Measurements from ENCODE around the gene SNX8. TPM values are rescaled to one million over a fixed set of nuclear protein-coding genes. Genes with fewer than 3 reads are reported as not detected.

SNX8 gene
- total and polyA plus RNA-seq, 2 of the 8 experiments (the other 6 are each of a cell fraction or from before 2014, with no cell fraction given), result 46.2 to 70.8 TPM

DNA sequence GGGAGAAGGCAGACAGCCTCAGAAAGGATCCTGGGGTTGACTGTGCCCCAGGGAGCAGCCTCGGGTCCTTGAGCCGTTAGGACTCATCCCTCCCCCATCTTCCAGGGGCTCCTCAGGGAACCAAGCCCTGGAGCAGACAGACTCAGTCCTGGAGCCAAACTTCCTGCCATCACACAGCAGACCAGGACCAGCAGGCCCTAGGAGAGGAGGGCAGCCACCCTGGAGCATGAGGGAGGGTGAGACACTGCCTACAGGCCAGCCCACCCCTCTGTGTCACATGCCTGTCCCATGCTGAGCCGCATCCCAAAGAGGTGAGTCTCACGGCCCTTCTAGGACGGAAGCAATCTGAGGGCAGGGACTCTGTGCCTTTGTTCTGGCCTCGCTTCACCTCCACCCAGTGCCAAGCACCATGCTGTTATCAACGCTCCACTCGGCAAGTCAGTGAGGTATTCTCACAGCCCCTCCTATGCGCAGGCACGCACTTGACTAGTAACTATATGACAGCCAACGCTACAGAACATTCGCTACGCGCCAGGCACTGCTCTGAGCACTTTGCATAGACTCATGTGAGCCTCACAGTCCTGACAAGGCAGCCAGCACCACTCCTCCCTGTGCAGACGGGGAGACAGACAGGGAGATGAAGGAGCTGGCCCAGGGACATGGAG, 100.6 kb downstream of the SNX8 start:
- no peaks in the 10 kb centered on the region; the same call in 1 of the 2 replicates for H3K79me1 ChIP-seq (ENCODE audit: low read depth, low read length)
- peaks cover 18 to 58% (median 48%) of the 10 kb centered on the region in 4 experiments; a peak in 7 of 8 replicates for H3K36me3 ChIP-seq (ENCODE audit: control insufficient read depth in 2 of 4, insufficient read depth in 4 of 4, low read length in 3 of 4)
- no peaks in the 10 kb centered on the region for H3K79me2 ChIP-seq (ENCODE audit: control insufficient read depth in 1 of 2, insufficient read depth in 2 of 2, low read length in 2 of 2)
- no peak overlapping the region for H3K56ac ChIP-seq (replicated peaks; ENCODE audit: insufficient read length, low read depth, low read length)
- no peak overlapping the region for H3K4me3 ChIP-seq (ENCODE audit: extremely low read depth in 1 of 4, insufficient read depth in 2 of 4, low read depth in 3 of 4, low read length in 4 of 4)
- H3K27me3 ChIP-seq (replicated peaks in 1 of 4; ENCODE audit: control insufficient read depth in 3 of 4, extremely low read depth in 1 of 4, insufficient read depth in 3 of 4, low read length in 3 of 4), result no peaks in the 10 kb centered on the region
- H2BK15ac ChIP-seq (ENCODE audit: low read length), result no peak overlapping the region
- H2AK5ac ChIP-seq (ENCODE audit: low read depth, low read length), result no peak overlapping the region
- H4K5ac ChIP-seq (ENCODE audit: insufficient read length, low read depth, low read length), result no peak overlapping the region
- no peak overlapping the region for H4K91ac ChIP-seq (replicated peaks; ENCODE audit: insufficient read length, low read length)
- H2AFZ ChIP-seq (ENCODE audit: low read length), result no peak overlapping the region
- no peak overlapping the region for H3K14ac ChIP-seq (ENCODE audit: insufficient read length)
- H2BK12ac ChIP-seq (ENCODE audit: low read depth, low read length), result no peak overlapping the region
- no peak for FAIRE-seq
- no peak overlapping the region for H3K9ac ChIP-seq (replicated peaks in 1 of 4; ENCODE audit: extremely low read depth in 1 of 4, low read depth in 3 of 4, low read length in 3 of 4)
- no peak overlapping the region for H4K8ac ChIP-seq (ENCODE audit: extremely low read depth, insufficient read depth, low read length)
- no peak overlapping the region for H2BK120ac ChIP-seq (replicated peaks; ENCODE audit: low read depth, low read length)
- no peaks in the 10 kb centered on the region for H3K4me1 ChIP-seq (replicated peaks in 1 of 4; ENCODE audit: control insufficient read depth in 3 of 4, insufficient read depth in 4 of 4, low read length in 3 of 4)
- H3K23ac ChIP-seq (ENCODE audit: insufficient read length), result no peak overlapping the region
- H2BK5ac ChIP-seq (ENCODE audit: low read depth, low read length), result no peak overlapping the region
- no peaks in the 10 kb centered on the region for H3K9me3 ChIP-seq (ENCODE audit: insufficient read depth in 2 of 2, low read depth in 1 of 2, low read length in 1 of 2)
- peaks cover 5 to 39% of the 10 kb centered on the region in 2 experiments for H4K20me1 ChIP-seq (replicated peaks in 1 of 2; ENCODE audit: control insufficient read depth in 1 of 2, insufficient read depth in 2 of 2, low read length in 2 of 2)
- 96% methylated on average over 15 of the region's 15 CpGs; no CpG with 5 or more reads in 1 of the 2 experiments for WGBS, 2 experiments (ENCODE audit: extremely low coverage in 1 of 2, insufficient coverage in 1 of 2, insufficient read length in 1 of 2, insufficient replicate concordance in 2 of 2, low coverage in 1 of 2, low lambda C conversion rate in 2 of 2, missing lambda C conversion rate in 1 of 2)
- no peaks in the 10 kb centered on the region for H3K23me2 ChIP-seq (ENCODE audit: low read depth, low read length)
- H3K27ac ChIP-seq (ENCODE audit: low read depth, low read length), result no peak overlapping the region
- ChIA-PET CTCF (ENCODE audit: partially characterized antibody) (interaction anchor here (0.6 to 1.3 kb wide), 3 partner anchors 13 to 135 kb away, joined by 3 to 4 read pairs (median 3); no protein-coding TSS in a partner anchor), POLR2A (ENCODE audit: partially characterized antibody) (no interaction called here)
- no peak overlapping the region for H3K18ac ChIP-seq (ENCODE audit: extremely low read depth, low read length)
- no peak overlapping the region for H2BK20ac ChIP-seq (ENCODE audit: low read length)
- H3K4ac ChIP-seq (replicated peaks; ENCODE audit: insufficient read length, low read depth, low read length), result no peak overlapping the region
- no peak for DNase-seq (ENCODE audit: low read depth in 1 of 2, low spot score in 2 of 2)
- no peak for TF ChIP-seq JUN (IDR thresholded peaks at IDR 0.05; ENCODE audit: low read depth, low read length)
- no peak overlapping the region for H3K4me2 ChIP-seq (ENCODE audit: insufficient read depth in 1 of 2, low read depth in 2 of 2, low read length in 2 of 2)
